Lung (tissue), 12 donors: Measurements from ENCODE around the gene GALNT6. TPM values are rescaled to one million over a fixed set of nuclear protein-coding genes. Genes with fewer than 3 reads are reported as not detected.

ENCODE experiments used
- ATAC-seq: fragments of 200-7000 bp; cut with Tn5 transposase; one replicate; pipeline ENCODE4 v1.9.1; 2020; ENCODE audit warnings: moderate number of reproducible peaks; ENCODE audit not compliant: insufficient read depth, low FRiP score
- DNase-seq, 3 donors: peaks; one replicate each; pipeline ENCODE4 v3.0.0-alpha.2; 2013 to 2017
- H3K27ac ChIP-seq, 2 donors: one replicate each; pipeline ENCODE4 v1.5.1; 2013; ENCODE audit warnings: mild to moderate bottlenecking in 2 of 2, moderate library complexity in 2 of 2, control low read depth in 1 of 2, inconsistent platforms in 1 of 2, low read depth in 1 of 2, low read length in 1 of 2
- H3K27me3 ChIP-seq, 3 donors: one replicate each; pipeline ENCODE4 v1.5.1; 2013; ENCODE audit warnings: low read length in 2 of 3; ENCODE audit not compliant: control insufficient read depth in 3 of 3, insufficient read depth in 3 of 3
- H3K36me3 ChIP-seq, 4 donors: one replicate each; pipeline ENCODE4 v1.5.1; 2013; ENCODE audit warnings: low read length in 4 of 4, mild to moderate bottlenecking in 1 of 4, moderate library complexity in 1 of 4; ENCODE audit not compliant: control insufficient read depth in 4 of 4, insufficient read depth in 4 of 4
- H3K4me1 ChIP-seq, 5 donors: one replicate each; pipeline ENCODE4 v1.5.1; 2013; ENCODE audit warnings: low read length in 5 of 5, mild to moderate bottlenecking in 2 of 5, moderate library complexity in 1 of 5; ENCODE audit not compliant: control insufficient read depth in 5 of 5, insufficient read depth in 5 of 5
- H3K4me3 ChIP-seq: one replicate; pipeline ENCODE4 v1.5.1; 2013; ENCODE audit warnings: mild to moderate bottlenecking, control low read depth, moderate library complexity
- H3K9ac ChIP-seq, 2 donors: one replicate each; pipeline ENCODE4 v1.5.1; 2013; ENCODE audit warnings: low read length in 2 of 2, control low read depth in 1 of 2; ENCODE audit not compliant: insufficient read depth in 1 of 2
- H3K9me3 ChIP-seq, 4 donors: one replicate each; pipeline ENCODE4 v1.5.1; 2013; ENCODE audit warnings: low read length in 3 of 4, mild to moderate bottlenecking in 1 of 4, moderate library complexity in 1 of 4; ENCODE audit not compliant: control insufficient read depth in 4 of 4, insufficient read depth in 3 of 4
- WGBS, 2 donors: extraction: QIAGEN DNeasy Blood & Tissue Kit; methylation state at CpG; one replicate each; pipeline ENCODE4 v1.1.7; 2013; 5-methylcytosine and 5-hydroxymethylcytosine counted together
- polyA plus RNA-seq, 2 donors: library from polyadenylated mRNA; stranded (reverse); fragments of 200-250 nt; gene quantifications; one replicate each; pipeline ENCODE4 v1.2.1, GENCODE V29; 2013
- total RNA-seq, 2 donors: library from RNA; depleted of rRNA in 1 of 2; stranded (reverse); fragments of >200 nt in 1 of 2; gene quantifications; one replicate each; pipeline ENCODE4 v1.2.1, GENCODE V29; 2014 to 2021
- TF ChIP-seq, protein P1 (sequence below): IDR thresholded peaks from 2 replicates; pipeline ENCODE4 v1.5.1; 2012; ENCODE audit warnings: mild to moderate bottlenecking; ENCODE audit errors: control extremely low read depth, extremely low read depth
- donor health status: control.
- donor health status: control.
- donor health status: Bipolar disorder and iron deficiency.
- donor health status: healthy.
- donor health status: DM: yes; HTN: yes; CAD: no.

Gene GALNT6
- total and polyA plus RNA-seq, 4 donors = 5.5 to 36.0 (median 9.0) TPM

DNA sequence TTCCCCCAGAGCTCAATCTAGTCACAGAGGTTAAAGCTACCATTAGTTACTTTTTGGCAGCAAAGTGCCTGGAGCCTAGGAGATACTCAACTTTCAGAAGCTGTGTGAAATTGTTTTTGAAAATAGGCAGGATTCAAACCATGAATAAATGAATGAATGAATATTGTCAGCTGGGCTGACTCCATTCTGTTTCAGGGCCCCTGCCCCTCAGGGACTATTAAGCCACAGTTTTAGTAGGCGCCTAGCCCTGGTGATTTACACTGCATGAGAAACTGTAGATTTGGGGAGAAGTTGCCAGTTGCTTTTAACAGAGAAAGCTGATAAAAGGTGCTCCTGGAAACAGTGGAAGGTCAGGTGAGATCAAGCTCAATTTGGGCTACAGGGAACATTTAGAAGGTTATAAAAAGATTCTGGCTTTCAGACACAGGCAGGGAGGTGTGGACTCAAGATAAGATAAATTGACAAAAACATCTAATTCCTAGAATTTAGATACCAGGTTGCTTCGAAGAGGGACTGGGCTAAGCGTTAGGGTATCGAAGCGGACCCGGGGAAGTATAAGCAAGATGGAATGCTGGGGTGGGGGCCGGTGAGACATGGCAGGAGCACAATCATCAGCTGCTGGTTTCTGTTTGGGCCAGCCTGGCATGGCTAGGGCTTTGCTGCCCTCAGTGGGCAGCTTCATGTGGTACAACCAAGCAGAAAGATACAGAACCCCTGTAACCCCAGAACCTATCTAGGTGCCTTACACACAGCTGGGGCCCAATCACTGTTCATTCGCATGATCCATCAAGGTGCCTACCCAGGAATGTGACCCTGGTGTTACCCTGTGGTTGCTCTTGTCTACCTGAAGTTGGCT is 29.8 kb downstream of the GALNT6 start:
- Histone ChIP-seq H3K27ac (no peak overlapping the region), H3K27me3 (no peaks in the 10 kb centered on the region), H3K36me3 (no peaks in the 10 kb centered on the region), H3K9me3 (peaks cover 0 to 4% (median 0%) of the 10 kb centered on the region in 4 donors), H3K4me1 (no peaks in the 10 kb centered on the region), H3K4me3 (no peak overlapping the region), H3K9ac (no peak overlapping the region)
- no peak for DNase-seq
- TF ChIP-seq, protein P1, sequence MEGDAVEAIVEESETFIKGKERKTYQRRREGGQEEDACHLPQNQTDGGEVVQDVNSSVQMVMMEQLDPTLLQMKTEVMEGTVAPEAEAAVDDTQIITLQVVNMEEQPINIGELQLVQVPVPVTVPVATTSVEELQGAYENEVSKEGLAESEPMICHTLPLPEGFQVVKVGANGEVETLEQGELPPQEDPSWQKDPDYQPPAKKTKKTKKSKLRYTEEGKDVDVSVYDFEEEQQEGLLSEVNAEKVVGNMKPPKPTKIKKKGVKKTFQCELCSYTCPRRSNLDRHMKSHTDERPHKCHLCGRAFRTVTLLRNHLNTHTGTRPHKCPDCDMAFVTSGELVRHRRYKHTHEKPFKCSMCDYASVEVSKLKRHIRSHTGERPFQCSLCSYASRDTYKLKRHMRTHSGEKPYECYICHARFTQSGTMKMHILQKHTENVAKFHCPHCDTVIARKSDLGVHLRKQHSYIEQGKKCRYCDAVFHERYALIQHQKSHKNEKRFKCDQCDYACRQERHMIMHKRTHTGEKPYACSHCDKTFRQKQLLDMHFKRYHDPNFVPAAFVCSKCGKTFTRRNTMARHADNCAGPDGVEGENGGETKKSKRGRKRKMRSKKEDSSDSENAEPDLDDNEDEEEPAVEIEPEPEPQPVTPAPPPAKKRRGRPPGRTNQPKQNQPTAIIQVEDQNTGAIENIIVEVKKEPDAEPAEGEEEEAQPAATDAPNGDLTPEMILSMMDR = no peak
- WGBS, 2 donors = 85 to 93% methylated on average over 8 of the region's 8 CpGs
- ATAC-seq = no peak

DNA sequence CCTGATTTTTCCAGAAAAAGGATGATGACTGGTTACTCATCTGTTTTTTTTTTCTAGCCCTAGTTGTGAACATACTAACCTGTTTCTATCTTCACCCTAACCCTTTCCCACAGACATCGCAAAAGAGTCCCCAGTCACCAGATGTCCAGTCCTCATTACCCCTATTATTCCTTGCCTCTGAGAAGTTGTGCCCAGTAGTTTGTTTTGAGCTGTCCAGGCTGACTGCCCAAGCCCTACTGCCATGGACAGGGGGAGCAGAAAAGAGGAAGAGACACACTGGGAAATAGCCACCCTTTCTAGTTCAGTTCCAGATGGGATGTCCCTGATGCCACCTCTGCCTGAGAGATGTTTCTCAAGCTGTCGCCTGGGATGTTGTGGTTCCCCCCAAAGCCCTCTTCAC is 30.9 kb downstream of the GALNT6 start:
- ATAC-seq (no peak), DNase-seq (no peak)
- peaks cover 0 to 4% (median 0%) of the 10 kb centered on the region in 4 donors for H3K9me3 ChIP-seq
- 83 to 91% methylated on average over 2 of the region's 2 CpGs for WGBS, 2 donors
- H3K27me3 ChIP-seq = no peaks in the 10 kb centered on the region
- no peak overlapping the region for H3K9ac ChIP-seq
- no peak overlapping the region for H3K27ac ChIP-seq
- TF ChIP-seq, protein P1 = no peak
- no peaks in the 10 kb centered on the region for H3K36me3 ChIP-seq
- H3K4me3 ChIP-seq = no peak overlapping the region
- H3K4me1 ChIP-seq = no peaks in the 10 kb centered on the region

DNA sequence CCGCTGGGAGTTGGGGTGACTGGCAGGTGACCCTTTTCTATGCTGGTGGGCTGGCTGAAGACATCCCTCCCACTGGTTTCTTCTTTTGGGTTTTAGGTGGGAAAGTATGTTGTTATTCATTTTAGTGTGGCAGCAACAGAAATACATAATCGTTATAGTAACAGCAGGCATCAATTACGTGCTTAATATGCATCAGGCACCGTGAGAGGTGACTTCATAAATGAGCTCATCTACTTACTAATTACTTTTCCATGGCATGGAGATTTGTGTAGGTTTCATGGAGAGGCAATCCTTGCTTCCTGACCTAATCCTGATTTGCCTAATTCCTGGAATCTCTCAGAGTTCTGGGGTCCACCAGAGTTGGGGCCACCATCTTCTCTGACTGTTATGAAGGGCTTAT is 31.4 kb downstream of the GALNT6 start:
- DNase-seq (no peak), ATAC-seq (no peak)
- Histone ChIP-seq H3K4me1 (no peaks in the 10 kb centered on the region), H3K9ac (no peak overlapping the region), H3K4me3 (no peak overlapping the region), H3K27me3 (no peaks in the 10 kb centered on the region), H3K36me3 (no peaks in the 10 kb centered on the region), H3K27ac (no peak overlapping the region), H3K9me3 (peaks cover 0 to 4% (median 0%) of the 10 kb centered on the region in 4 donors)
- TF ChIP-seq, protein P1 = no peak
- WGBS, 2 donors = 94% methylated on average over 4 of the region's 4 CpGs

DNA sequence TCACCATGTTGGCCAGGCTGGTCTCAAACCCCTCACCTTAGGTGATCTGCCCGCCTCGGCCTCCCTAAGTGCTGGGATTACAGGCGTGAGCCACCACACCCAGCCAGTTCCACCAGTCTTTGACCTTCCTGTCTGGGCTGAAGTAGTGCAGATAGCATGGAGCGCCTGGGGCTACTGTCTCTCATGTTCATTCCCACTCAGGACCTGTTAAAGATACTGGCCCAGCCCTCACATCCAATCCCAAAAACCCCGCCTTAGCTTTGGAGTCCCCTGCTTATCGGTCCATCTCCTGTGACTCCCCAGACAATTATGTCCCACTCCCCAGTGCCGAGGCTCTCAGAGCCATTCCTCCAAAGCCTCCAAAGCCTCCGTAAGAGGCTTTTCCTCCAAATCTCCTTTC is 32.7 kb downstream of the GALNT6 start:
- no peaks in the 10 kb centered on the region for H3K4me1 ChIP-seq
- H3K27ac ChIP-seq = no peak overlapping the region
- TF ChIP-seq, protein P1 = no peak
- no peak overlapping the region for H3K9ac ChIP-seq
- ATAC-seq (no peak), DNase-seq (no peak)
- no peaks in the 10 kb centered on the region for H3K27me3 ChIP-seq
- peaks cover 0 to 4% (median 0%) of the 10 kb centered on the region in 4 donors for H3K9me3 ChIP-seq
- H3K4me3 ChIP-seq = no peak overlapping the region
- 94 to 97% methylated on average over 8 of the region's 8 CpGs for WGBS, 2 donors
- no peaks in the 10 kb centered on the region for H3K36me3 ChIP-seq
